ENCODE measurements around the gene TWIST2.

TWIST2 gene

DNA sequence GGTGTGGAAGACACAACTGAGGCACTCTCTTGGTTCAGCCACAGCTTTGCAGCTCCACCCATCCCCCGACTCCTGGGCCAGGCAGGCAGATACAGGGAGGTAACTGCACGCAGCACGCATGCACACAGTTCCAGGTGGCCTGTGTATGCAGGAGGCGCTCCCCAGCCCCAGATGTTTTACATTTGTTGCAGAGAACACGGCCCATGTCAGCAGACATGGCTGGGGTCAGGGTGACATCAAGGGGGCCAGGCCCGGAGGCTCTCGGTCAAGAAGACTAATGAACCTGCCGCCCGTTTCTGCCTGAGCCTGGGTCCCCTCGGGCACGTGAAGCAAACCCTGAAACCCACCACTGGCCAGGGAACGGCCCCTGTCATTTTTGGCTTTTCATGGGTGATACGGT is 57.3 kb downstream of the TWIST2 start:
- DNase-seq (ENCODE audit: low read depth): no peak

GRCh38 chr2:238905644-238906043 is 57.8 kb downstream of the TWIST2 start:
- no peak for DNase-seq (ENCODE audit: low read depth)

- DNase-seq (ENCODE audit: low read depth): no peak
These were observed 58.5 kb downstream of the TWIST2 start for GRCh38 chr2:238906254-238906935.

GRCh38 chr2:238906936-238907716 is 59.2 kb downstream of the TWIST2 start:
- no peak for DNase-seq (ENCODE audit: low read depth)

- DNase-seq (ENCODE audit: low read depth): no peak
These were observed 59.9 kb downstream of the TWIST2 start for GRCh38 chr2:238907717-238908173.

DNA sequence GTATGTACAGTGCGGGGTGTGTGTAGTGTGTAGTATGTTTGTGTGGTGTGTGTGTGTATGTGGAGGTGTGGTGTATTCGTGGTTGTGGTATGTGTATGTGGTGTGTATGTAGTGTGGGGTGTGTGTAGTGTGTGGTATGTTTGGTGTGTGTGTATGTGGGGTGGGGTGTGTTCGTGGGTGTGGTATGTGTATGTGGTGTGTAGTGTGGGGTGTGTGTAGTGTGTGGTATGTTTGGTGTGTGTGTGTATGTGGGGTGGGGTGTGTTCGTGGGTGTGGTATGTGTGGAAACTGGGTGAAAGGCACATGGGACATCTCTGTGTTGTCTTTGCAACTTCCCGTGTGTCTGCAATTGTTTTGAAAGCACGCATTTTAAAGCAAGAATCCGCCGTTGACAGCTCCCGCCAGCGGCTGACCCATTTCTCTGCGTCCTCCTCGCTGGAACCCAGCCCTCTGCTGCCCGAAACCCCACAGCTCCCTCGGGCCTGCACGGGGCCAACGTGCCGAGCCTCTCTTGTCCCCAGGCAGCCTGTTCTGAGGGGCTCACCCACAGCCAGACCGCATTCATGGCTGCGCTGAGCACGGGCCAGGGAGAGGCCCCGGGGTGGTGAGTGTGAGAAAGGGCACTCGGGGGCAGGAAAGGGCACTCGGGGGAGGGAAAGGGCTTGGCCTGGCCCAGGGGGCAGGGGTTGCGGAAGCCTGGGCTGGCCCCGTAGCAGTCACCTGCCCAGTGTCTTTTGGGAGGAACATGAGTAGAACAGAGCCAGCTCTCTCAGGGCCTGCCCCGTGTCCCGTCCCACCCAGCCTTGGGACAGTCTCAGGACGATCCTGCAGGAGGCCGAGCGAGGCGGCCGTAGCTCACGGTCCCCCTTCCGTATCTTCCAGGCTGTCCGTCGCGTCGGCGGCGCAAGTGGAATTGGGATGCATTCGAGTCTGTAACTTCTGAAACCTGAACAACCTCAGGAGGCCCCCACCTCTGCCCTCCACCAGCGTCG is 61.4 kb downstream of the TWIST2 start:
- DNase-seq (ENCODE audit: low read depth): no peak

DNA sequence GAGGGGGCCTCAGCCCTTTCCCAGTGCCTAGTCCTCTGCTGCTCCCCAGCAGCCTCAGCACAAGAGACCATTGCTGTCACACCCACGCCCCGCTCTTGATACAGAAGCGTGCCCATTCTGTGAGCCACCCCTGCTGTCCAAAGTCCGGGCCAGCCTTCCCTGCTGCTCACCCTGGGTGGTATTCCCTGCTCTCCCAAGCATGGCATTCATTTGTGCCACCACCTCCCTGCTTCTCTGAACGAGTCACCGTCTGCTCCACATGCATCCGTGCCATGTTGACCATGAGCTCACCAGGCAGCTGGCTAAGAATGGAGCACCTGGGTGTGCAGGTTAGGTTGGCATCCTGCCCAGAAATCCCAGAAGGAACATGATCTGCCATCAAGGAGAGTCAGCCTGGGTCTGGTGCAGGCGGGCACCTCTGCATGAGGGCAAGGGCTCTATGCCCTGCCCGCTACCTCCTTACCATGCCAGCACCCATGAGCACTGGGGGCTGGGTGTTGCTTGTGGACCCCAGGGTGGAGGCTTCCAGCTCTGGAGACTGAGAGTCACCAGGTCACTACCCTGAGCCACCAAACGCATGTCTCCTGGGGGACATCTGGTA is 63.0 kb downstream of the TWIST2 start:
- DNase-seq (ENCODE audit: low read depth): no peak

- DNase-seq (ENCODE audit: low read depth): no peak
These were observed 63.7 kb downstream of the TWIST2 start for GRCh38 chr2:238911376-238912227.

- no peak for DNase-seq (ENCODE audit: low read depth)
These were observed 64.5 kb downstream of the TWIST2 start for GRCh38 chr2:238912228-238912915.

- no peak for DNase-seq (ENCODE audit: low read depth)
These were observed 65.3 kb downstream of the TWIST2 start for GRCh38 chr2:238912916-238913875.

GRCh38 chr2:238913931-238914647 is 66.2 kb downstream of the TWIST2 start:
- DNase-seq (ENCODE audit: low read depth): no peak

GRCh38 chr2:238914648-238915015 is 66.7 kb downstream of the TWIST2 start:
- no peak for DNase-seq (ENCODE audit: low read depth)

DNA sequence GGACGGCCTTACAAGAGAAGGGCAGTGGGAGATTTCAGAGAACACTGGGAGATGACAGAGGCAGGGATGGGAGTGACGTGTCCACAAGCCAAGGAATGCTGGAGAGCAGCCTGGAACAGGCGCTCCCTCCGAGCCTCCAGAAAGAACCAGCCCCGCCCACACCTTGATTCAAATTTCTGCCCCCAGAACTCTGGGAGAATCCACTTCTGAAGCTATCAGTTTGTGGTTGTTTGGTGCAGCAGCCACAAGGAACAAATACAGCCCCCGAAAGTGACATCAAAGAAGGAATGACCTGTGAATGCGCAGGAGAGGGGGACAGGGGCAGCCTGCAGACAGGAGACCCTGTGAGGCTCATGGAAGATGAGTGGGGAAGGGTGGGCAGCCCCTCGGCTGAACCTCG is 67.3 kb downstream of the TWIST2 start:
- DNase-seq (ENCODE audit: low read depth): no peak

DNA sequence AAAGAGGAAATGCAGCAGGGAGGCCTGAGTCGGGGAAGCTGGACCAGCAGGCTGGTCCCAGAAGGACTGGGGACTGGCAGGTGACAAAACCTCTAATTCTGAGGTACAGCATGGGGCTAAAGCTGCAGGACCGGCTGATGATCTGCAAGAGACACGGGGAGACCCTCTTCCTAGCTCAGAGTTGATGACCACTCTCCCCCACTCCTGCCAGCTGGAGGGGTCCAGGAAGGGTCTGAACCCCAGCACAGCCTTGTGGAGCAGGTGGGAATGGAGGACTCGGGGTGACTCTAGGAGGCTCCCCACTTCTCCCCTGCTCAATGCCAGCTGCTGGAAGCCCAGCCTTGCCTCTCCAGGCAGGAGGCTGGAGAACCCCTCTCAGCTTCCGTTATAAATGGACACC is 67.7 kb downstream of the TWIST2 start:
- DNase-seq (ENCODE audit: low read depth): no peak

DNA sequence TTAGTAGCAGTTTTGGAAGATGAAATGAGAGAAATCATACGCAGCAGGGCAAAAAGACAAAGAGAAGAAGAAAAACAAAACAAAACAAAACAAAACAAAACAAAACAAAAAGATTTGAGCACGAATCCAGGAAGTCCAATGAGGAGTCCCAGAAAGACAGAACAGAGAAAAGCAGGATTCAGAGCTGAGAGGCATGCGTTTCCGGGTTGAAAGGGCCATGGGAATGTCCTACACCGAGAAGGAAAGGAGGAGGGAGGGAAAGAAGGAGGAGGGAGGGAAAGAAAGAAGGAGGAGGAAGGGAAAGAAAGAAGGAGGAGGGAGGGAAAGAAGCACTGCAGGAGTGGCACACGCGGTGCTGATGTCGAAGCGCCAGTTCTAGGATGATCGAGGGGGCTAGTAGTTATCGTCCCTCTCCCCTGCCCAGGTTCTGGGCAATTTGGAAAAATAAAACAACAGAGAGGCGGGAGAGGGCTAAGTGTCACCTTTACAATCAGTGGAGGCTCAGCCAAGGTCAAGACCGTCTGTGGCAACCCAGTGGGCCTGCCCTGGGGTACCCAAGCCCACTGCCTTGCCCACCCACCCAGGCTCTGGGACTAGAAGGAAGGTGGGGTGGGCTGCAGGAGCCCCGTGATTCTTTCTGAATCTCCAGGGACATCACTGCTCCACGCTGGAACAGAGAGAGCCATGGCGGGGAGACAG is 68.4 kb downstream of the TWIST2 start:
- no peak for DNase-seq (ENCODE audit: low read depth)

GRCh38 chr2:238916875-238917590 is 69.1 kb downstream of the TWIST2 start:
- no peak for DNase-seq (ENCODE audit: low read depth)

DNA sequence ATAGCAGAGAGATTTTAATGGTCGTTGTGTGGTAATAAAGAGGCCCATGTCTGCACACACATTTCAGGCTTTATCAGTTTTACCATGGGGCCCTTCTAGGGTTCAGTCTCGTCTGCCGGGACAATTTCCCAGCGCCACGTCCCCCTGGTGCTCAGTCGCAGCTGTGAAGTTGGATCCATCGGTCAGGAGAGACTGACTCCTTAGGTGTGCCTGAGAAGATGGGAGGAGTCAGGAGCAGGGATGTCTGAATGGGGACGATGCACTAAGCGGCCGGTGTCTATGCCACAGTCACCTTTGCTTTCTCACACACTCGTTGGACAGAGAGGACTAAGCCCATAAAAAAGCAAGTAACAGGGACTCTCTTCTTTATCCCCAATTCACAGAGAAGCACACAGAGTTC is 71.4 kb downstream of the TWIST2 start:
- DNase-seq (ENCODE audit: low read depth): no peak
